Esophagus (tissue), 2 donors: ENCODE results near the gene UNCX. TPM values are rescaled to one million over a fixed set of nuclear protein-coding genes. Genes with fewer than 3 reads are reported as not detected.

ENCODE experiments used
- H3K27ac ChIP-seq, 2 donors: one replicate each; pipeline ENCODE4 v1.5.1; 2013; ENCODE audit warnings: low read depth in 2 of 2, mild to moderate bottlenecking in 2 of 2, inconsistent platforms in 1 of 2, low read length in 1 of 2, moderate library complexity in 1 of 2
- H3K27me3 ChIP-seq, 2 donors: one replicate each; pipeline ENCODE4 v1.6.1; 2013; ENCODE audit warnings: low read length in 2 of 2, control low read depth in 1 of 2, mild to moderate bottlenecking in 1 of 2; ENCODE audit not compliant: insufficient read depth in 2 of 2, control insufficient read depth in 1 of 2
- H3K36me3 ChIP-seq, 2 donors: one replicate each; pipeline ENCODE4 v1.6.1; 2013; ENCODE audit warnings: low read length in 1 of 2; ENCODE audit not compliant: control insufficient read depth in 2 of 2, insufficient read depth in 2 of 2
- H3K4me1 ChIP-seq, 2 donors: one replicate each; pipeline ENCODE4 v1.6.1; 2013; ENCODE audit warnings: low read length in 1 of 2; ENCODE audit not compliant: control insufficient read depth in 2 of 2, insufficient read depth in 2 of 2
- H3K4me3 ChIP-seq, 2 donors: one replicate each; pipeline ENCODE4 v1.5.1; 2013; ENCODE audit warnings: low read length in 2 of 2, mild to moderate bottlenecking in 2 of 2, low read depth in 1 of 2, moderate library complexity in 1 of 2
- H3K9me3 ChIP-seq, 2 donors: one replicate each; pipeline ENCODE4 v1.6.1; 2013; ENCODE audit warnings: mild to moderate bottlenecking in 2 of 2, low read depth in 1 of 2, low read length in 1 of 2, moderate library complexity in 1 of 2; ENCODE audit not compliant: control insufficient read depth in 2 of 2, insufficient read depth in 1 of 2
- WGBS, 2 donors: extraction: QIAGEN DNeasy Blood & Tissue Kit; methylation state at CpG; one replicate each; pipeline ENCODE4 v1.1.7; 2013; 5-methylcytosine and 5-hydroxymethylcytosine counted together
- polyA plus RNA-seq, 2 donors: library from polyadenylated mRNA; stranded (reverse); fragments of 200-250 nt; gene quantifications; one replicate each; pipeline ENCODE4 v1.2.3, GENCODE V29; 2013
- donor health status: healthy with polysubstance abuse.
- donor health status: Bipolar disorder and iron deficiency.

The UNCX gene
- polyA plus RNA-seq, 2 donors: not detected

GRCh38 chr7:1236831-1237701 lies 4.4 kb downstream of the UNCX start:
- peak overlapping the region in 1 of 2 donors; percentile 12 for H3K4me3 ChIP-seq
- no peak overlapping the region for H3K27ac ChIP-seq
- H3K4me1 ChIP-seq: peaks cover 0 to 8% of the 10 kb centered on the region in 2 donors
- H3K27me3 ChIP-seq: peaks cover 30 to 88% of the 10 kb centered on the region in 2 donors
- H3K9me3 ChIP-seq: peaks cover 0 to 2% of the 10 kb centered on the region in 2 donors
- no peaks in the 10 kb centered on the region for H3K36me3 ChIP-seq
- 4 to 6% methylated on average over 82 to 83 of the region's 83 CpGs for WGBS, 2 donors

- Histone ChIP-seq H3K4me3 (no peak overlapping the region), H3K9me3 (peaks cover 0 to 2% of the 10 kb centered on the region in 2 donors), H3K4me1 (peaks cover 0 to 8% of the 10 kb centered on the region in 2 donors), H3K27me3 (peaks cover 30 to 89% of the 10 kb centered on the region in 2 donors), H3K36me3 (no peaks in the 10 kb centered on the region), H3K27ac (no peak overlapping the region)
- WGBS, 2 donors: 10 to 12% methylated on average over 29 of the region's 29 CpGs
Measured at GRCh38 chr7:1237704-1238255, 5.1 kb downstream of the UNCX start.

DNA sequence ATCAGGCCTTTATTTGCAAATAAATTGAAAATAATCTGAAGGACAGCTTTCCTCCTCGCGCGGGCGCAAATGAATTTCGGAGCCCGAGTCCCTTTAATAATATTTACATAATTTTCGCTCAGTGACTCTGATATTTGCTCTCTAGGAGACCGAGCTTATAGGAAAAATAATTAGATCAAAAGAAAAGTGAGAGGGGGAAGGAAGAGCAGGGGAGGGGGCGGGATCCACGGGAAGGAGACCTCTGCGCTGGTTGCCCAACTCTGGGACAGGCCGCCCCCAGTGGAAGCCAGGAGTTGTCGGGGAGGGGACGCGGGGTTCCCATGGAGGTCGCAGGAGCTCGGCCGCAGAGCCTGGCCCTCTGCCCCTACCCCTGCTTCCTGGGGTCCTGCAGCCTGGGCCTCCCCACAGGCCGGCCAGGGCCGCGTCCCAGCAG lies 5.8 kb downstream of the UNCX start:
- WGBS, 2 donors: 14 to 17% methylated on average over 21 of the region's 21 CpGs
- Histone ChIP-seq H3K4me3 (no peak overlapping the region), H3K4me1 (peaks cover 0 to 8% of the 10 kb centered on the region in 2 donors)

GRCh38 chr7:1238931-1239802 lies 6.5 kb downstream of the UNCX start:
- 13 to 14% methylated on average over 27 of the region's 27 CpGs for WGBS, 2 donors
- Histone ChIP-seq H3K36me3 (no peaks in the 10 kb centered on the region), H3K4me3 (no peak overlapping the region), H3K27me3 (peaks cover 30 to 88% of the 10 kb centered on the region in 2 donors), H3K9me3 (peaks cover 0 to 2% of the 10 kb centered on the region in 2 donors), H3K27ac (no peak overlapping the region), H3K4me1 (peaks cover 0 to 8% of the 10 kb centered on the region in 2 donors)

More for the DNA sequence above, 5.8 kb downstream of the UNCX start:
- Histone ChIP-seq H3K27ac (no peak overlapping the region), H3K36me3 (no peaks in the 10 kb centered on the region), H3K9me3 (peaks cover 0 to 2% of the 10 kb centered on the region in 2 donors), H3K27me3 (peaks cover 30 to 88% of the 10 kb centered on the region in 2 donors)

GRCh38 chr7:1239803-1240516 lies 7.3 kb downstream of the UNCX start:
- Histone ChIP-seq H3K4me1 (peaks cover 0 to 8% of the 10 kb centered on the region in 2 donors), H3K4me3 (no peak overlapping the region), H3K27me3 (peaks cover 30 to 85% of the 10 kb centered on the region in 2 donors), H3K36me3 (no peaks in the 10 kb centered on the region), H3K27ac (no peak overlapping the region), H3K9me3 (peaks cover 0 to 2% of the 10 kb centered on the region in 2 donors)
- 12 to 13% methylated on average over 28 to 29 of the region's 29 CpGs for WGBS, 2 donors

DNA sequence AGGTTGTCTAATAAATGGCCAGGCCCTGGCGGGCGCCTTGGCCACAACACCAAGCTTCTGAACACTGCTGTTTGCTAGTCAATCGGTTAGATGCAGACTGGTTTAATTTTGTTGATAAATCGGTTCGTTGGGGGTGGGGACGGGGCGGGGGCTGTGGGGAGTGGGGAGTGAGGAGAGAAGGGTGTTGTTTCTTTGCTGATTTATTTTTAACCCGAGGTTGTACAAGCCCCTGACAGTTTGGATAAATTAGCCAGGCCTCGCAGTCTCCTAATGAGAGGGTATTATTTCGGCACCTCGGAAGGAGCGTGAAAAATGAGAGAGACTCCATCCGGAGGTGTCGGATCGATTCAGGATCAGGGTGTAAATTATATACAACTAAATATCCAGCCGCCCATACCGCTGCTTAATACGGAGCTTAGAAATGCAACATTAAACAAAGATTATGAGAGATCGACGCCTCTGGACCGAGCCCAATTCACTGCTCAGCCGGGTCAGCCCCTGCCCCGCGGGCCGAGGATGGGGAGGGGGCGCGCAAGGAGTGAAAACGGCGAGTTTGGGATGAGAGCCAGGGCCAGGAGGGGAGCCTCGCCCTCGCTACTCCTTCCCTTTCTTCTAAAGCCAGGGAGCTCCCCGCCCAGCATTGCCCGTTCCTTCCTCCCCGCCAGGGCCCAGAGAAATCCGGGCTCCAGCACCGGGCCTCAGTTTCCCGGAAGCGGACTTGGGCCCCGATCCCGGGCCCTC lies 8.0 kb downstream of the UNCX start:
- Histone ChIP-seq H3K9me3 (peaks cover 0 to 2% of the 10 kb centered on the region in 2 donors), H3K27ac (no peak overlapping the region)
- WGBS, 2 donors: 5 to 8% methylated on average over 34 to 40 of the region's 40 CpGs

DNA sequence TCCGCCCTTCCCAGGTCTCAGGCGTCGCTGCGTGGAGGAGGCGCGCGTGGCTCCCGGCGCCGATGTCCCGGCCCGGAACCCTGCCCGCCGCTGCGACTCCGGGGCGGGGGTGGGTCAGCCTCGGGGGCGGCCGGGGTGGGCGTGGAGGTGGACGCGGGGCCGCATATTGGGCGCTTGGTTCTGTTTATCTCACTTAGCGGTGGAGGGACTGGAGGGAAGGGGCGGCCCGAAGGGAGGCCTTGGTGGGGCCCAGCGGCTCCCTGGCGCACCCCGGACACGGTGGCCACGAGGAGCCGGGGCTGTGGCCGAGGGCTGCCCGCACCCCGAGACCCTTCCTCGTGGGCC lies 8.6 kb downstream of the UNCX start:
- H3K27ac ChIP-seq: no peak overlapping the region
- WGBS, 2 donors: 5 to 8% methylated on average over 37 to 38 of the region's 38 CpGs
- no peak overlapping the region for H3K4me3 ChIP-seq
- H3K36me3 ChIP-seq: no peaks in the 10 kb centered on the region
- H3K4me1 ChIP-seq: peaks cover 0 to 3% of the 10 kb centered on the region in 2 donors
- H3K9me3 ChIP-seq: peaks cover 0 to 2% of the 10 kb centered on the region in 2 donors
- peaks cover 26 to 82% of the 10 kb centered on the region in 2 donors for H3K27me3 ChIP-seq

More for the DNA sequence above, 8.0 kb downstream of the UNCX start:
- H3K27me3 ChIP-seq: peaks cover 28 to 85% of the 10 kb centered on the region in 2 donors
- H3K36me3 ChIP-seq: no peaks in the 10 kb centered on the region
- H3K4me3 ChIP-seq: no peak overlapping the region
- peaks cover 0 to 6% of the 10 kb centered on the region in 2 donors for H3K4me1 ChIP-seq

DNA sequence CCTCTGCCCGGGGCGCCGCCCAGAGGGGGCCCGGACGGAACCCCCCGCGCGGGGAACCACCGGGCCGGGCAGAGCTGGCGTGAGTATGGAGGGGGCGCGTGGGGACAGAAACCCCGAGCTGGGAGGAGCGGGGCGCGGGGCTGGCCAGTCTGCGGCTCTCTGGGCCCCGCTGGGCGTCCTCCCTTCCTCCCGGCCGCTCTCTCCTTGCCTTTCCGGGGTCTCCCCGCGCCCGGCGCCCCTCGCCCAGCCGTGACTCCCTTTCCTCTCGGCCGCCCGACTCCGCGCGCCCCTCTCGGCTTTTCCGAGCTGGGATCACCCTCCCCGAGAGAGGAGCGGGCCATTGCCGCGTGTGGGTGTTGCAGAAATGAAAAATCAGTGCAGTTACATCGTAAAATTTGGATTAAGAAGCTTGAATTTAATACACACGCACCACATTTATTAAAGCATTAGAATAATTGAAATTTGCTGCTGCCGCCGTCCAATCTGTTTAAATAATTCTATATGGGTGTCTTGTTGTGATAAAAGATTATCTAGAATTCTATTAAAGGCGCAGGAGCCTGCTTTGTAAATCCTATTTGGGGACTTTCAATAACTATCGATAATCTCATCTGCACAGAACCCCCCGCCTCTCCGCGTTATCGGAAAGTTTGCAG lies 9.1 kb downstream of the UNCX start:
- peaks cover 25 to 82% of the 10 kb centered on the region in 2 donors for H3K27me3 ChIP-seq
- H3K4me1 ChIP-seq: peaks cover 0 to 3% of the 10 kb centered on the region in 2 donors
- no peak overlapping the region for H3K27ac ChIP-seq
- H3K9me3 ChIP-seq: peaks cover 0 to 2% of the 10 kb centered on the region in 2 donors
- no peaks in the 10 kb centered on the region for H3K36me3 ChIP-seq
- no peak overlapping the region for H3K4me3 ChIP-seq
- WGBS, 2 donors: 8 to 11% methylated on average over 37 to 51 of the region's 51 CpGs
